LNCaP clone FGC (cell line): Measurements from ENCODE around the gene CMPK2.

Source experiments
- DNase-seq: peaks from one replicate; pipeline ENCODE4 v3.0.0-alpha.2; 2011; ENCODE audit warnings: low read depth
- H3K4me3 ChIP-seq: 2 replicates; pipeline ENCODE4 v1.5.1; 2011; ENCODE audit warnings: mild to moderate bottlenecking, low read depth, low read length, control low read depth
- CTCF ChIP-seq: IDR thresholded peaks from 2 replicates; pipeline ENCODE4 v1.5.1; 2012; ENCODE audit warnings: mild to moderate bottlenecking; ENCODE audit not compliant: control insufficient read depth, insufficient read depth; ENCODE audit errors: extremely low read depth

The CMPK2 gene

GRCh38 chr2:6845903-6846302, 19.8 kb downstream of the CMPK2 start:
- no peak for DNase-seq

GRCh38 chr2:6845312-6845711, 20.4 kb downstream of the CMPK2 start:
- DNase-seq: no peak
- TF ChIP-seq CTCF: no peak

More at GRCh38 chr2:6845903-6846302, 19.8 kb downstream of the CMPK2 start:
- no peak for TF ChIP-seq CTCF
- no peak overlapping the region for H3K4me3 ChIP-seq

DNA sequence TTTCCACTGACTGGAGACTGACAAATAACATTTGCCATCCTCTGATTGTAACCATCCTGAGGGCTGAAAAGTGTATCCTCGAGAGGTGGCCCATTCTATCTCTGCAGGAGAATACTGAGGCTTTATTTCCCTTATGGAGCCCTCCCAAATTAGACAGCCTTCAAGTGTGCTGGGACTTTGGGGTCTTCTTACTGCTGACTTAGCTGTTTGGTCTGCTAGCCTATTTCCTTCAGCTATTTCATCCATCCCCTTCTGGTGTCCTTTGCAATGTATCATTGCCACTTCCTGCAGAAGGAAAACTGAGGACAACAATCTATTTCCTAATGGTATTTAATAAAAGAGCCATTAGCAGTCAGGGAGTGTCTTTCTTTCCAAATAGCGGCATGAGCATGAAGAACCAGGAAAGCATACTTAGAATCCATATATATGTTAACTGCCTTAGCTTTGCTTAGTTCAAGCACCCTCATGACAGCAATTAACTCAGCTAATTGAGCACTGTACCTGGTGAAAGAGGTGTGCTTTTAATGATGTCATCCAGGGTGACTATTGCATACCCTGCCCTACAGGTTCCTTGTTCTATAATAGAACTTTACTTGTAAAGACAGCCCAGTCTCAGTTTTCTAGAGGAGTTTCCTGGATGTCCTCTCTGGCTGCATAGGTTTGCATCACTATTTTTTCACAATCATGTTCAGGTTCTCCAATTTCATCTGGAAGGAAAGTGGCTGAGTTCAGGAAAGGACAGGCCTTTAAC, 24.0 kb downstream of the CMPK2 start:
- DNase-seq: no peak
- H3K4me3 ChIP-seq: no peak overlapping the region
- TF ChIP-seq CTCF: no peak

More at GRCh38 chr2:6845312-6845711, 20.4 kb downstream of the CMPK2 start:
- H3K4me3 ChIP-seq: no peak overlapping the region

DNA sequence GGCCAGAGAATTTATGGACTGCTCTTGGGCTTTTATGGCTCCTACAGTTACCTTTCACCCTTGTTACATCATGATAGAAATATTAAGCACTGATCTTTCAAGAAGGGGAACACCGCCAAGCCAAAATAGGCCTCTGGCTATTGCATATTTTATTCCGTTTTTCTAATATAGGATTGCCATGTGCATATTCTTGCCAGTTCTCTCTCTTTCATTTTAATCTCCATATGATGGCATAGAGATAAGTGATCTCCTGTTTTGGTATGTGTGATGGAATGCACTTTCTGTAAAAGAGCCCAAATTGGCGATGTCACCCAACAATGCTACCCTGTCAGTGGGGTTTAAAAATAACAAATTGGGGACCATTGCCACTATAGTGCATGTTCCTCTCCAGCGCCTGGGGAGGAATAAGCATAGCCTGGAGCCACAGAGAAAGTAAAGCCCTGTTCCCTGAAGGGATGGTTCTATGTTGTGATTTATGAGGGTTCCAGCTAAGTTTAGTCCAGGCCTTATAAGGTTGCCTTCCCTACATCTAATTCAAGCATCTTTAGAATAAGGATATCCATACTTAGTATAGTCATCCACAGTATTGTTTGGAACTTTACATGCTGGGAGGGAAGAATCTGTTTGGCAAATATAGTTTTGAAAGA, 26.9 kb downstream of the CMPK2 start:
- DNase-seq: no peak
- TF ChIP-seq CTCF: no peak
- no peak overlapping the region for H3K4me3 ChIP-seq

- DNase-seq: no peak
- no peak overlapping the region for H3K4me3 ChIP-seq
- no peak for TF ChIP-seq CTCF
These were observed 30.2 kb downstream of the CMPK2 start for GRCh38 chr2:6835467-6835866.

GRCh38 chr2:6834163-6834562, 31.5 kb downstream of the CMPK2 start:
- no peak for DNase-seq
- no peak for TF ChIP-seq CTCF
- H3K4me3 ChIP-seq: no peak overlapping the region
